Stimulated activated CD4-positive, alpha-beta T cell treated with anti-CD3 and anti-CD28 coated beads, Interleukin-15, amount 100 ng/mL, for 24 hours (primary cell): ENCODE data around the gene GAREM1.
A peak's percentile ranks its signal among the peaks of the same experiment; 100 is the strongest.
"Not testable (repeated sequence)": the region's sequence is repeated elsewhere in the genome, so short reads cannot be mapped to it uniquely, and the experiment has no call there.

Experiments
- DNase-seq: peaks from one replicate; pipeline ENCODE4 v3.0.0-alpha.2; 2020

GAREM1 gene

DNA sequence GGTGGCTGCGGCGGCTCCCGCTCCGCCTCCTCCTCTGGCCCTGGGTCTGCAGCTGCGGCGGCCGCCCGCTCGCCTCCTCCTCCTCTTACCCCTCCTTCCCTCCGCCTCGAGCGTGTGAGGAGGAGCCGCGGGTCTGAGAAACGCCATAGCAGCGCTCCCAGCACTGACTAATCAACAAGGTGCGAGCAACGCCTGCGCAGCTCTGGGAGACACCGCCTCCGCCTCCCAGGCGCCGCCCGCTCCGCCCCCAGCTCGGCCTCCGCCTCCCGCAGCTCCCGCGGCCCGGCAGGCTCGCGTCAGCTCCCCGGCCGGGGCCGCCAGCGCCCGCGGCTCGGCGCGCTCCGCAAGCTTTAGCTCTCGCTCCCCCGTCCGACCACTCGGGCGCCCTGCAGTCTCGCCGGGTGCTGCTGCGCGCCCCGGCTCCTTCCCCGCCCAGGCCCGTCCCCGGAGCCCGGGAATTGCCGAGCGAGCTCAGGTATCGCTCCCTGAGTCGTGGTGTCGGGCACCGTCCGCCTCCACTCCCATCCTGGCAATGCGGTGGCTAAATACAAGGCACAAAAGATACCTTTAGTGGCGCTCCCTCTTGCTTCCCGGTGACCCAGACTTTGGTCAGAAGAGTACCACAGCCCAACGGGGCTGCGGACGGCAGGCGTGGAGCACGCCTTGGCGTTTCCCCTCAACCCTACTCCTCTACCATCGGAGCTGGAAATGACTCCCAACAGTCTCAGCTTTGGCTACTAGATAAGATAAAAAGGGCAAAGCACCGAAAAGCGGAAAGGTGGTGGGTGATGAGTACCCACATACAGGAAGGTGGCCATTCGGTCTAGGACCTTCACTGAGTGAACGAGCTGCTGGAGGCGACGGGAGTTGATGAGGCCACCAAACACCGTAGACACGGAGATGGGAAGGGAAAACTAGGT lies at the start of gene GAREM1:
Gene GAREM1, minus strand, starts transcription at position 169 of the 920 bp plus-strand sequence. CDS start 454 bp downstream, outside the sequence.
- DNase-seq, result peak; percentile 86

DNA sequence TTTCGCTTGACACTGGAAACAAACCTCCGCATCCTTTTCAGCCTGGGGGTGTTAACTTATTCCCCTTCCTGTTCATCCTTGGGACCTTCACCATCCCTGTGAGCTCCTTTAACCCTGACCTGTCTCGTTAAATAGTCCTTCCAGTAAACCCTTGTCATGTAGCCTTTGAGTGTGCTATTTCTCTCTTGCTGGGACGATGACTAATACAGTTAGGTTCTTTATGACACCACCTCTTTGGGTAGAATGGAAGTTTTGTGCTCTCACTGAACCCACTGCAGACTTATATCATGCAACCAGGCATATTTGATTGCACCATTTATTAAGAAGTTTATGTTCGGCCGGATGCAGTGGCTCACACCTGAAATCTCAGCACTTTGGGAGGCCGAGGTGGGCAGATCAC lies 40.5 kb upstream of the GAREM1 start:
- DNase-seq, result no peak

DNA sequence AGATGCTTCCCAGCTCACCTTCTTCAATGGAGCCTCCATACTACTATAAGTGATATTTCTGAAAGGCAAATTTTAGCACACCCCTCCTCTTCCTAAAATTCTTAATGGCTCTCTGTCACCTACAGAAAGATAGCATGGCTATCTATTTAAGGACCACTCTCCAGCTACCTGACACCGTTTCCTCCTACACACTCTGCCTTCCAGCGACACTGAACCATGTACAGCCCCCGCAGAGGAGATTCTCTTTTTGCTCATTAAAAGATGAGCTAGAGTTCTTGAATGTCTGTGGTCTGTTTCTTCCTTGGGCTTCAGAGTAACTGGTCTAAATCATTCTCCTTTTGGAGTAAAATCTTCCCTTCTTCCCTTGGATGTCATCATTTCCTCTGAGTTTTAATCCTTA lies 38.4 kb upstream of the GAREM1 start:
- DNase-seq, result no peak

DNA sequence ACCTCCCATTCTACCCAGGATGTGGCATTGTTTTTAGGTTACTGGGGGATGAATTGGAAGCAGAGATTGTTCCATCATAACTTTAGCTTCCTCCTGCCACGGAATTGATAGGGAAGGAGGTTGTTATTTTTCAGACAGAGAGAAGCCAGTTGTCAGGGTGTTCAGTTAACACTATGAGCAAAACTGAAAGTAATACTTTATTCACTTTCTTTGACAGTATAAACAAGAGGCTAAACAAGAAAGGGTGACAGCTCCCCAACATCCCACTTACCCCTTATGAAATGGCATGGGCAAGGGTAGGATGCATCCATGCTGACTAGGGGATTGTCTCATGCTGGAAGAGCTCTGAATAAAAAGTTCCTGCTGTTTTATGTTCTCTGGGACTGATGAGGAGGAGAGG lies 36.4 kb upstream of the GAREM1 start:
- DNase-seq, result no peak

DNA sequence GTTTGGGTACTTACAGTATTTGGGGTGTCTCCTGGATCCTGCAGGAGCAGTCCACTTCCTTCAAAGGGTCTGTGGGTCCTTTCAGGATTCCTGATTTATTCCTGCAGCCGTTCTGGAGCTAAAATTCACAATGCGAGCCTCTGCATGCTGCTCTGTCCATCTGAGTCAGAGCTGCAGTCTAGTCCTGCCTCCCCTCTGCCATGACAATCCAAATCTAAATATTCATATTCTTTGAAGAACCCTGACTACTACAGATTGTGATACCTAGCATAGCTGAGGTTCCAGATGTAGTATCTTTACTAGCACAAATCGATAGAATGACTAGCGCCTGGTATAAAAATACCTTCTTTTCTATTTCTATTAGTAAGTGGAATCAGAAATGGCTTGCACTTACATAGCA lies 31.3 kb upstream of the GAREM1 start:
- no peak for DNase-seq

DNA sequence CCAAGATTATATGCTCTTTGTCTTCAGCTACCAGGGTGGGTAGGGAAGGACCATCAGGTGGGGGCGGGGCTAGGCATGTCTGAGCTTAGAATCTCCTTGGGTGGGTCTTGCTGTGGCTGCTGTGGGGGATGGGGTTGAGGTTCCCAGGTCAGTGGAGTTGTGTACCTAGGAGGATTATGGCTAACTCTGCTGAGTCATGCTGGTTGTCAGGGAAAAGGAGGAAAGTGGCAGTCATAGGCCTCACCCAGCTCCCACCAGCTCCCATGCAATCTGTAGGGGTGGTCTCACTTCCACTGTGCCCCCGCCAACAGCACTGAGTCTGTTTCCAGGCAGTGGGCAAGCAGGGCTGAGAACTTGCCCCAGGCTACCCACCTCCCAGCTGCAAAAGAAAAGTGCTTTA lies 30.6 kb upstream of the GAREM1 start:
- DNase-seq, result not testable (repeated sequence)

DNA sequence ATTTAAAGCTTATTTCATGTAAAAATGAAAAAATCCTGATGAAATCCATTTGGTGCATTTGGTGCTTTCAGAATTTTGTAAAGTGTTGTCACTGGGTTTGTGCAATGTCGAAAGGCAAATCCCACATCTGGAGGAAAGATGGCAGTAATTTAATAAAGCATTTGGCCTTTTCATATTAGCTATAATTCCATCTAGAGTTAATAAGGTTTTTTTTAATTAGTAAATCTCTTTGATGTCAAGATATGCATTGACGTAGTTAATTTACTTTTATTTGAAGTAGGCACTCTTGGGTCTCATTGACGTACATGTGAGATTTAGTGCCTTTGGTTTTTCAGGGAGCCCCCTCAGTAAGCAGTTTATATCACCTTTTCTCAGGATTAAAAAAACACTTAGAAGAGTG lies 12.3 kb upstream of the GAREM1 start:
- DNase-seq, result no peak

DNA sequence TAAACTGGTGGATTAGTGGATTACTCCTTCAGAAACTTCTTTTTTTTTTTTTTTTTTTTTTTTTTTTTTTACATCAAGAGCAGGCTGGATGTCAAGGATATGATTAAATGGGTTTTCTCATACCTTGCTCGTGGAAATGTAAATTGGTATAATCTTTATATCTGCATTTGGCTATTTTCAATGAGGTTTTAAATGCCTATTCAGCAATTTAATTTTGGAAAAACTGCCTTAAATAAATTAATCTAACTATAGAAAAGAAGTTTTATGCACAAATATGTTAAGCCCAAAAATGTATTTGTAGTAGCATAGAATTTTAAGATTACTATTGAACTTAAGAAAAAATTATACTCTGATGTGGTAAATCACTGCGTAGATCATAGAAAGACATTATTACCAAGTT lies 11.4 kb upstream of the GAREM1 start:
- DNase-seq, result no peak

DNA sequence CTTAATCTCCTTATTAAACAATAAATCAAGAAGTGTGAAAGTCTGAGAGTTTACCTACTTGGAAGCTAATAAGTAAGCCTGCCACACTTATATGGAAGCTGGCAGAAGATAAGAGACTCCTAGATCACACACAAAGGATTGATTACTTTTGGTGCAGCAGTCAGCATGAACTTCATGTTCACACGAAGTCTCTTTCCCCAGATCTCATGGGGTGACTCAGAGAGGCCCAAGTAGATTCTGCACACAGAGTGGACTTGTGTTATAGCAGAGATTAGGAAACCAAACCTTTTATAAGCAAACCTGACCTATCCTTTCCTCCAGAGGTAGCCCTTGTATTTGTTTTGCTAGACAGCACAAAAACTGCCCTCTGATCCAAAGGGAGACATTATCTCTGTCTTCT lies 9.9 kb upstream of the GAREM1 start:
- DNase-seq, result no peak

DNA sequence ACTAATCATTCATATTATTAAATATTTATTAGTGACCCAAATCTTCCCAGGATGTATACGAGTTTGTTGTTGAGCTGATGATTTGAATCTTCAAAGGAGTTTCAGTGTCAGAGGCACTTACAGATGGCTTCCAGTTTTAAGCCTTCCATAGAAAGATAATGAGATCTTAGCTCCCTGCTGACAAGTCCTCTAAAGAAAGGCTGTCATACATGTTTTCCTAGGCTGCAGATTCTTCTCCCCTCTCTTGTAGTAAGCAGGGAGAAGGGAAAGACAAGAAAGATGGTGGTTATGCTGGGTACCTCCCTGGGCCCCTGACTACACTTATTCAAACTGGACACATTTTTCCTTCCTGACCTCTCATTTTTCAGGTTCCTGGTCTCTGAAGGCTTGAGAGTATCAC lies 8.1 kb upstream of the GAREM1 start:
- DNase-seq, result no peak

DNA sequence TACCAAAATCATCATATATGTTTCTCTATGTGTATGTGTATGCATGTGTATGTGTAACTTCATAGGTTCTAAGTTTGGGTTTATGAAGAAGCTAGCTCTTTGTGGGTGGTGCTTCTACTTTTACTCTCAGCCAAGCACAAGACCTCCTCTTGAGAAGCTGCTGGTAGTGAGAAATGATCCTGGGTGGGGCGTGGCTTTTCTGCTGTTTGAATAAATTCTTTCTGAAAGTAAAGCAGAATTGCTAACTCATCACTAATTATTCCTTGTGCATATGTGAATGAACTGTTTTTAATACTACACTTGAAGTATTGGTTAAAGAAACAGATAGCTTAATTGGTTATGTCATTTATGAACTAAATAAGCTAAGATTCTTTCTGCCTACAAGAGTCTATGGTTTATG lies 7.6 kb upstream of the GAREM1 start:
- DNase-seq, result no peak

DNA sequence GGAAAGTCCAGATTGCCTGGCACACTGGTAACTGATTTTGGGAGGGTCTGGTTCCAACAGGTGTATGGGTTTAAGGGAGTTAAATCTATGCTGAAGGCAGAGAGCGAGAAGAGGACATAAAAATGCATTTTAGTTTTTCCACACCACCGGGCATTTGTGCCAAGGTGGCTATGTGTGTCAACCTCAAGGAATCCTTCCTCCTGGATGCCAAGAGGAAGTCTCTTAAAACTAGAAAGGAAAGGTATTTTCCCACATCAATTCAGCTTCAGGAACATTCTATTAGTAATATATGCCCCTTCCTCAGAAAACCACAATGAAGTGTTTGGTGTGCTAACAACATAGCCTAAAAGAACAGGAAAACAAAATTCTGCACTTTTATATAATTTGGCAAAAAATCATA lies 5.4 kb upstream of the GAREM1 start:
- DNase-seq, result no peak

DNA sequence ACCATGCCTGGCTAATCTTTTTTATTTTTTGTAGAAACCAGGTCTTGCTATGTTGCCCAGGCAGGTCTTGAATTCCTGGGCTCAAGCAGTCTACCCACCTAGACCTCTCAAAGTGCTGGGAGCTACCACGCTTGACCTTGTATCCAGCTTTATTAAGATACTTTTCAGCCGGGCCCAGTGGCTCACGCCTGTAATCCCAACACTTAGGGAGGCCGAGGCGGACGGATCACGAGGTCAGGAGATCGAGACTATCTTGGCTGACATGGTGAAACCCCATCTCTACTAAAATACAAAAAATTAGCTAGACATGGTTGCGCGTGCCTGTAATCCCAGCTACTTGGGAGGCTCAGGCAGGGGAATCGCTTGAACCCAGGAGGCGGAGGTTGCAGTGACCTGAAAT lies 4.4 kb upstream of the GAREM1 start:
- DNase-seq, result not testable (repeated sequence)

DNA sequence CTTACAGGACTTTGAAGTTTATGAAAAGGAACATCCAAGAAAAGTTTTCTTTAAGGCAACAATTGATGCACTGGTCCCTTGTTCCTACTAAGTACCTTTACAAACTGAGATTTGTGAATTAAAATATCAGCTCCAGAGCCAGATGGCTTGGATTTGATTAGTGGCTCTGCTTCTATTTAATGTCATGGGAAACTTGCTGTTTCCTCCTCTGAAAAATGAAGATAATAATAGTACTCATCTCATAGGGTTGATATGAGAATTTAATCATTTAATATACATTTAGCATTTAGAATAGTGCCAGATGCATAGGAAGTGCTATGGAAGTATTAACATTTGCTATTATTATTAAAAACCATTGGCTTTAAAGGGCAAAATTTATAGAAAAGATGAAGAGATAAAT lies 2.6 kb upstream of the GAREM1 start:
- DNase-seq, result no peak

DNA sequence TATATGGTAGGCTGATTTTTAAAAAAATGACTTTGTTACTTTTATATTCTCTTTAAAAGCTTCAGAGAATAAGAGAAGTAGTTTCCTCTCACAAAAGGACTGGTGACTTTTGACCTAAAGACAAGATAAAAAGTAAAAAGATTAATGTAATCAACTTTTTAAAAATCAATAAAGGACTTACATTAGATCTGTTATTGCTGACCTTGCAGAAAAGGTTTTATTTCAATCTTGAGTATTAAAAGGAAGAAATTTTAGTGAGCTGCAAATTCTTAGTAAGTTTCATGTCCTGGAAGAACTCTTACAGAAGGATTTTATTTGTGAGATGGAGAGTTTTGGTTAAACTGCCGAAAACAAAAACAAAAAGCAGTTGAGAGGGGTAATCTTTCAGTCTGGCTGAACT lies 2.2 kb upstream of the GAREM1 start:
- DNase-seq, result no peak

DNA sequence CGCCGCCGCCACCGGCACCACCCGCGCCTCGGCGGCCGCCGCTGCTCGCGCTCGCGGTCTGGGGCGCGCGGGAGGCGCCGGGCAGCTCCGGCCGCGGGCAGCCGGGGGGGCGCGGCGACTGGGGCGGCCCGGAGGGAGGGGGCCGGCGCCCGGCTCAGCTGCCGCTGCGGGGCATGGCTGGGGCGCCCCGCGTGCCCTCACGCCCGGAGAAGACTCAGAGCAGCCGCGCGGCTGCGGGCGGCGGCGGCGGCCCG lies 295 bp downstream of the GAREM1 start:
- no peak for DNase-seq

DNA sequence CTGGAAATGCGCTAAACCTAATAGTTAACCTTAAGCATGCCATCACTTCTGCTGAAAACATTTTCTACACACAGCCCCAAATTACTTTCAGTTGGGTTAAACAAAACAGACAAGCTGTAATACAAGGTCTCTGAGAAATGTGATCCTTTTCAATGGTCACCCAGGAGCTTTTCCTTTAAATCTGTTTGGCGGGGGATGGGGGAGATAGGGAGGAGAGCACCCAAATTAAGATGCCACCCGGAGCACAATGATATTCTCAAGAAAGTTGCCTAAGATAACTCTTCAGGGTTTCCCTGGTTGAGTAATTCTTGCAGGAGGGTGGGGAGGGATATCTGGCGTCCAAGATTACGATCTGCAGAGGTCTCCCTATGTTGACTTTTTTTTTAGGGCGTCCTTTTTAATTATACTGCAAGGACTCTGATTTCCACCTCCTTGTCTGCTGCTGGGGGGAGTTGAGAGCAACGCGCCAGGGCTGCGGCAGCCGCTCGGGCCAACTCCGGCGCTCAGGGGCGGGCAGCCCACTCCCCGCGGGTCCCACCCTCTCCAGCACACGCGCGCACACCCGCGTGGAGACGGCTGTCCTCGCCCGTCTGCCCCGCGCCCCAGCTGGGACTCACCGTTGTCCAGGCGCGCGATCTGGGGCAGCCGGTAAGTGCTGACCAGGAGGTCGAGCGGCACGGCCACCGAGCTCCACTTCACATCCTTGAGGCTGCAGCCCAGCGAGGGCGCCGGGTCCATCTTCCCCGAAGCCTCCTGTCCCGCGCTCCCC lies 807 bp downstream of the GAREM1 start:
- peak; percentile 15 for DNase-seq

DNA sequence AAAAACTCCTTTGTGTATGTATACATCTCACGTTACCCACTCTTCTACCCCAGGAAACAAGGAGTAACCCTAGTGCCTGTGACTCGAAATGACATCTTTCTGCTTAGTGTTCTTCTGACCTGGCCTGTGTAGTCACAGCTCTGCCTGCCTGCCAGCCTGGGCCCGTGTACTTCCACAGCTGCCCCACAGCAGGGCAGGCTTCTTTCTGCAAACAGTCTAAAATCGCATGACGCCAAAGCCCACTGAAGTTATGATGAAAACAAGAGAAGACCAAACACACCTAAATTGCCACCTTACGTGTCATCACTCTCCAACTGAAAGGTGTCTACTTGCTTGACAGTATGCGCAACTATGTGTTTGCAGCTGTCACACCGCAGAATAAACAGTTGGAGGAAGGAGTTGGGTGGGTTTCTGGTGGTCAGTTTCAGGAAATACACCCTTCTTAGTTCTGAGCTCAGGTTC lies 1.5 kb downstream of the GAREM1 start:
- DNase-seq, result peak; percentile 10

DNA sequence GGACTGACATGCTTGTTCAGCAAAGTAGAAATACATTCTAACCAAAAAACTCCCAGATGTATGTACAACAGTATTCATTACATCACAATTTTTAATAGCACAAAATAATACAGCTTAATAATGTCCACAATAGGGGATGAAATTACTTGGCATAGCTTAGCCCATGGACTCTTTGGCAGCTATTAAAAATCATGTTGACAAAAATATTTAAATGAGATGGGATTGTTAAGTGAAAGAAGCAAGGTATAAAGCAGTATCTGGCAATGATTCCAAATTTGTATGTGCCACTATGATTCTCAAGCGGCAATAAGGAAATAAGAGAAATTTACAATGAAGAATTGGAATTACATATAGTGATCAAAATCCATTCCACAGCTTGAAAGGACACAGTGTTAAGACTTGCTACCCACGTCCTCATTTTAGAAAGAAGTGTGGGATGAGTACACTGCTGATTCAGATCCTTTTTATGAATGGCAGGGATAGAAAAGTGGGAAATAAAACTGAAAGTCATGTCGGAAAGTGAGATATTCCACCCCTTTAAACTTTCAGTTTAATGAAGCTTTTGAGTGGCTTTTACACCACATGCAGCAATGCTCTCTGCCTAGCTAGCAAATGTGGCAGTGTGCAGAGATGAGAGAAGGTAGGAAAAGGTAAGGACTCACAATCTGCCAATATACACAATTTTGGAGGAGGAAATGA lies 2.4 kb downstream of the GAREM1 start:
- no peak for DNase-seq

DNA sequence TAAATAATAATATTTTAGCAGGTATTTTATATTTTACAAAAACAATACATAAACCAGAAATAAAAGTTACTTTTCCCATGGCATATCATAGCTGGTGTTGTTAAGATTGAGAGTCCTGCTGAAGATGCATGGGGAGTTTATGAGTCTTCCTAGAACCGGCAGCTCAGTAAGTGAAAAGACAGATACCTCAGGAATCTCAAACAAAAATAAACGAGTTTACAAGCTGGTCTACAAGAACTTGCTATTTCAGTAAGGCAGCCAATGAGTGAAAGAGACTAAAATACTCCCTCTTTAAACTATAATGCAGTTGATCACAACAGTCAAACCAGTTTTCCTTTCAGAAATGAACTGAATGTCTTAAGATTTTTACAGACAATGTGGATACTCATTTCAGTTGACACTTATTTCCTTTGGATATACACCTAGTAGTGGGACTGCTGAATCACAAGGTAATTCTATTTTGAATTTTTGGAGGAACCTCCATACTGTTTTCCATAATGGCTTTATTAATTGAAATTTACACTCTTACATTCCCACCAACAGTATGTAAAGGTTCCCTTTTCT lies 8.9 kb downstream of the GAREM1 start:
- DNase-seq, result no peak

DNA sequence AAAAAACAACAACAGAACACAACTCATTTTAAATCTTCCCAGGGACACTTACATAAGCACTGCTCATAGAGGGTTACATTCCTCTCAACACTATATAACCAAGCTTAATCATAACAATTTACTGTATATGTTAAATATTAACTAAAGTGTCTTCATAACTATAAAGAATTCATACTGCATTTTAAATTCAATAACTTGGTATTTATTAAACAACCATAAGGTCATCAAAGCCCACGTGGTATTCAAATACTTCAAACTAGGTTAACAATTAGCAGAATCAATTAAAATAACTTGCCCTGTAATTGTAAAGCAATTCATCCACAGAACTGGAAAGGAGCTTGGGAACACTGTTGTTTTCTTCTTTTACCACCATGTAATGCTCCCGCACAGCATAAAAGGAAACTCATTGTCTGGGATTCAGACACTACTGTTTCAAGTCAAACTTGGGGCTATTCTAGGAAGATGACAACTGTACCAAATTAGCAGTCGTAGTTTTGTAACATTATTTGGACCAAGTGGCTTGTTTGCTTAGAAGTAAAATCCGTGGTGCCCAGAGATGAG lies 10.4 kb downstream of the GAREM1 start:
- no peak for DNase-seq

DNA sequence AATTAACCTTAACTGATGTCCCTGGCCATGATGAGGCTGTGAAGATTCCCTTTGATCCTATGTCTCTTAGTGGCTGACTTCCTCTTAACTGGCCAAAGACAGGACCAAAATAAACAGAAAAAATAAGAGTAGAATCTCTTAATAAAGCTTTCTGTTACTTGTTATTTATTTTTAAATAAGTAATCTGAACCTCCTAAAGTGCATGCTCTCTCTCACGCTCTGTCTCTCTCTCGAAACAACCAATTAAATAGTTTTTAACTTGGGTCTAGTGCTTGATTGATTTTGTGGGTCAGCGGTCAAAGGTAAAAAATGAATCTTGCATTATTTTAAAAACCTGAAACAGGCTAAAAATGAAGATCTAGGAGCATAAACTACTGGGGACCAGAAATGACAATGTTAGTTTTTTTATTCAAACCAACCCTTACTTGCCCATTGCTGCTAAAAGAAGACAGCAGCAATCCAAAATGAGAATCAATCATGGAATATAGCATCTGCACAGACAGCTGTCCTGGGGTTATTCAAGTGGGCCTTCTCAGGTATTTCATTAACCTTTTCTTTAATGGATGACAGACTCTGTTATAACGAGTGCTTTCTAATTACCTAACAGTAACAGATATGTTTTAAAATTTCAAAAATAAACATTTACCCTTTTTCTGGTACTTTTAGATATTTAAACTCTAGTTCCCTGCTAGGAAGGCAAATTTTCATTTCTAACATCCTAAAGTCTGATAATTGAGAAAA lies 11.2 kb downstream of the GAREM1 start:
- DNase-seq, result no peak
